GM06990 (cell line): ENCODE results near the gene GLIS1.

Experiments used
- DNase-seq: peaks from one replicate; pipeline ENCODE4 v3.0.0-alpha.2; 2011; ENCODE audit not compliant: insufficient read length; ENCODE audit errors: extremely low read depth
- H3K27me3 ChIP-seq: replicated peaks from 2 replicates; pipeline ENCODE4 v1.6.0; 2011; ENCODE audit warnings: low read length; ENCODE audit not compliant: control insufficient read depth, insufficient read depth
- H3K36me3 ChIP-seq: 2 replicates; pipeline ENCODE4 v1.5.1; 2011; ENCODE audit warnings: low read length; ENCODE audit not compliant: control insufficient read depth, insufficient read depth
- H3K4me3 ChIP-seq: replicated peaks from 2 replicates; pipeline ENCODE4 v1.5.1; 2011; ENCODE audit warnings: low read depth, mild to moderate bottlenecking, control low read depth, low read length
- TF ChIP-seq, protein P1 (sequence below): IDR thresholded peaks from 2 replicates; pipeline ENCODE4 v1.5.1; 2011; ENCODE audit warnings: low read length, control low read depth, mild to moderate bottlenecking, inconsistent platforms; ENCODE audit not compliant: insufficient read depth, poor library complexity, severe bottlenecking

Gene GLIS1

DNA sequence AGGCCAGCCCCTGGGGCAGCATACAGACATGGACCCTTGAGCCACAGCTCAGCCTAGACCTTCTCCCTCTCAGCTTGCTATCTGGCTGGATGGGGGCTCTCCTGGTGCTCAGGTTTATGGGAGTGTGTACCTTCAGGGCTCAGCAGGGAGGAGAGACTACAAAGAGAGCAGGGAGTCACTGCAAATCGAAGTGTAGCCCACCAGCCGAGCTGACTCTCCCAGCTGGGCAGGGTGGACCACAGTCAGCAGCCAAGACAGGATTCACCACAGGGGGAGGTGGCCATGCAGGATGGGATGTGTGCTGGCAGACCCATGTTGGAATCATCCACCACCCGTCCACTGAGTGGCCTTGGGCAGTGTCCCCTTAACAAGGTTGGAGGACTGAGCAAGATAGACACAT, 78.3 kb downstream of the GLIS1 start:
- no peak for DNase-seq
- Histone ChIP-seq H3K4me3 (no peak overlapping the region), H3K27me3 (no peaks in the 10 kb centered on the region; the same call in none of the 2 replicates), H3K36me3 (no peaks in the 10 kb centered on the region)
- TF ChIP-seq, protein P1, sequence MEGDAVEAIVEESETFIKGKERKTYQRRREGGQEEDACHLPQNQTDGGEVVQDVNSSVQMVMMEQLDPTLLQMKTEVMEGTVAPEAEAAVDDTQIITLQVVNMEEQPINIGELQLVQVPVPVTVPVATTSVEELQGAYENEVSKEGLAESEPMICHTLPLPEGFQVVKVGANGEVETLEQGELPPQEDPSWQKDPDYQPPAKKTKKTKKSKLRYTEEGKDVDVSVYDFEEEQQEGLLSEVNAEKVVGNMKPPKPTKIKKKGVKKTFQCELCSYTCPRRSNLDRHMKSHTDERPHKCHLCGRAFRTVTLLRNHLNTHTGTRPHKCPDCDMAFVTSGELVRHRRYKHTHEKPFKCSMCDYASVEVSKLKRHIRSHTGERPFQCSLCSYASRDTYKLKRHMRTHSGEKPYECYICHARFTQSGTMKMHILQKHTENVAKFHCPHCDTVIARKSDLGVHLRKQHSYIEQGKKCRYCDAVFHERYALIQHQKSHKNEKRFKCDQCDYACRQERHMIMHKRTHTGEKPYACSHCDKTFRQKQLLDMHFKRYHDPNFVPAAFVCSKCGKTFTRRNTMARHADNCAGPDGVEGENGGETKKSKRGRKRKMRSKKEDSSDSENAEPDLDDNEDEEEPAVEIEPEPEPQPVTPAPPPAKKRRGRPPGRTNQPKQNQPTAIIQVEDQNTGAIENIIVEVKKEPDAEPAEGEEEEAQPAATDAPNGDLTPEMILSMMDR, result no peak

- TF ChIP-seq, protein P1, result no peak
- Histone ChIP-seq H3K36me3 (no peaks in the 10 kb centered on the region), H3K4me3 (no peak overlapping the region), H3K27me3 (no peaks in the 10 kb centered on the region; the same call in none of the 2 replicates)
- no peak for DNase-seq
Measured at GRCh38 chr1:53659436-53659835, 79.5 kb downstream of the GLIS1 start.

GRCh38 chr1:53658489-53659230, 80.3 kb downstream of the GLIS1 start:
- Histone ChIP-seq H3K27me3 (no peaks in the 10 kb centered on the region; the same call in none of the 2 replicates), H3K36me3 (no peaks in the 10 kb centered on the region), H3K4me3 (no peak overlapping the region)
- TF ChIP-seq, protein P1, result no peak
- no peak for DNase-seq

DNA sequence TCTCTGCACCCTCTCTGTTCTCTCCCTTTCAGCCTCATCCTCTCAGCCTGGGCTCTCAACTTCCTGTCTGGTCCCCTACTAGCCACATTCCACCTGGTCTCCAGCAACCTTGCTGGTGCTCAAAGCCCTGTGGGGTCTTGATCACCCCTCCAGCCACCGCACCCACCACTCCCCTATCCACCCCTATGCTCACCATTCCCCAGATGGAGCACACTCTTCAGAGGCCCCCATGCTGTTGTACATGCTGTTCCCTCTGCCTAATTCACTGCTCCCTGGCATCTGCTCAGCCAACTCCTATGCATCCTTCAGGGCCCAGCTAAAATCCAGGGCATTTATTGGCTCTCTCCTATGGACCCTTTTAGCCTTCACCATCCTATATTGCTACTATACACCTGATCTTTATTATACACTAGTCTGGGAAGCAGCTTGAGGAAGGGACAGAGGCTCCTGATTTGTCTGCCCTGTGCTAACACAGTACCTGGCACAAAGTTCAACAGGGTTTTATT, 81.0 kb downstream of the GLIS1 start:
- no peak for DNase-seq

DNA sequence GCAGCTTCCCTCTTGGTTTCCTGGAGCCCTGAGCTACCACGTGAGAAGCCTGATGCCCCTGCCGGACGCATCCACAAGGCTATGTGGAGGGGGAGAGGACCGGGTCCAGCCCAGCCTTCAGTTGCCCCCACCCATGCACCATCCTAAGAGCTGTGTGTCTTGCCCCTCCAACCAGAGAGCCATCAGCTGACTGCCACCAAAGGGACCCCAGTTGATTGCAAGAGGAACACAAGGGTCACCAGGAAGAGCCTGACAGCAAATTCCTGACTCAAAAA, 81.5 kb downstream of the GLIS1 start:
- DNase-seq, result no peak
- H3K4me3 ChIP-seq, result no peak overlapping the region
- H3K27me3 ChIP-seq, result no peaks in the 10 kb centered on the region; the same call in none of the 2 replicates
- TF ChIP-seq, protein P1, result no peak
- H3K36me3 ChIP-seq, result no peaks in the 10 kb centered on the region

More for the DNA sequence above, 81.0 kb downstream of the GLIS1 start:
- Histone ChIP-seq H3K4me3 (no peak overlapping the region), H3K36me3 (no peaks in the 10 kb centered on the region), H3K27me3 (no peaks in the 10 kb centered on the region; the same call in none of the 2 replicates)
- TF ChIP-seq, protein P1, result no peak
